ENCODE results near the gene CDK5RAP3.
A peak's percentile ranks its signal among the peaks of the same experiment; 100 is the strongest.
"Not testable (repeated sequence)": the region's sequence is repeated elsewhere in the genome, so short reads cannot be mapped to it uniquely, and the experiment has no call there.

The CDK5RAP3 gene

GRCh38 chr17:47929218-47930000 is 41.5 kb upstream of the CDK5RAP3 start:
- ChIA-PET POLR2A (ENCODE audit: low non-redundant PET) (no interaction called here), CTCF (interaction anchor here (0.6 kb wide), 1 partner anchor 1102 kb away, joined by 3 read pairs; no protein-coding TSS in a partner anchor)
- peak overlapping the region; percentile 37 for H3K27ac ChIP-seq
- TF ChIP-seq CTCF (conservative IDR thresholded peaks at IDR 0.05; ENCODE audit: low read depth): no peak
- DNase-seq (ENCODE audit: low spot score): no peak

GRCh38 chr17:47931848-47932247 is 39.1 kb upstream of the CDK5RAP3 start:
- ChIA-PET POLR2A (ENCODE audit: low non-redundant PET) (no interaction called here), CTCF (no interaction called here)
- no peak for DNase-seq (ENCODE audit: low spot score)
- TF ChIP-seq CTCF (conservative IDR thresholded peaks at IDR 0.05; ENCODE audit: low read depth): no peak
- no peak overlapping the region; the same call in 1 of the 2 replicates for H3K27ac ChIP-seq

GRCh38 chr17:47934856-47935255 is 36.1 kb upstream of the CDK5RAP3 start:
- ChIA-PET CTCF (interaction anchor here (1.2 kb wide), 1 partner anchor 10 kb away, joined by 8 read pairs; no protein-coding TSS in a partner anchor), POLR2A (ENCODE audit: low non-redundant PET) (no interaction called here)
- no peak for DNase-seq (ENCODE audit: low spot score)
- no peak for TF ChIP-seq CTCF (conservative IDR thresholded peaks at IDR 0.05; ENCODE audit: low read depth)
- H3K27ac ChIP-seq: peak overlapping the region; percentile 86

- H3K27ac ChIP-seq: peak overlapping the region; percentile 86
- POLR2A ChIA-PET (ENCODE audit: low non-redundant PET); DNase-seq (ENCODE audit: low spot score): not testable (repeated sequence)
- CTCF ChIA-PET: interaction anchor here (0.6 to 1.2 kb wide), 4 partner anchors 11 to 1097 kb away, joined by 4 to 8 read pairs (median 4); no protein-coding TSS in a partner anchor
Measured at GRCh38 chr17:47935468-47935867, 35.4 kb upstream of the CDK5RAP3 start.

- H3K27ac ChIP-seq: peak overlapping the region; percentile 86
- ChIA-PET POLR2A (ENCODE audit: low non-redundant PET) (no interaction called here), CTCF (interaction anchor here (0.6 to 1.2 kb wide), 5 partner anchors 11 to 1096 kb away, joined by 4 to 8 read pairs (median 5); partner anchors contain the start of genes LRRC46 and MRPL10)
- TF ChIP-seq CTCF (conservative IDR thresholded peaks at IDR 0.05; ENCODE audit: low read depth): no peak
- DNase-seq (ENCODE audit: low spot score): peak; percentile 89
Measured at GRCh38 chr17:47935961-47936360, 35.0 kb upstream of the CDK5RAP3 start.

GRCh38 chr17:47937941-47938340 is 33.0 kb upstream of the CDK5RAP3 start:
- H3K27ac ChIP-seq: no peak overlapping the region; the same call in 1 of the 2 replicates
- ChIA-PET CTCF (no interaction called here), POLR2A (ENCODE audit: low non-redundant PET) (no interaction called here)
- DNase-seq (ENCODE audit: low spot score): no peak
- no peak for TF ChIP-seq CTCF (conservative IDR thresholded peaks at IDR 0.05; ENCODE audit: low read depth)
